Measurements from ENCODE around the gene EYA4. TPM values are rescaled to one million over a fixed set of nuclear protein-coding genes. Genes with fewer than 3 reads are reported as not detected.

EYA4 gene
- total RNA-seq, 3 donors from 2014 or later: not detected

DNA sequence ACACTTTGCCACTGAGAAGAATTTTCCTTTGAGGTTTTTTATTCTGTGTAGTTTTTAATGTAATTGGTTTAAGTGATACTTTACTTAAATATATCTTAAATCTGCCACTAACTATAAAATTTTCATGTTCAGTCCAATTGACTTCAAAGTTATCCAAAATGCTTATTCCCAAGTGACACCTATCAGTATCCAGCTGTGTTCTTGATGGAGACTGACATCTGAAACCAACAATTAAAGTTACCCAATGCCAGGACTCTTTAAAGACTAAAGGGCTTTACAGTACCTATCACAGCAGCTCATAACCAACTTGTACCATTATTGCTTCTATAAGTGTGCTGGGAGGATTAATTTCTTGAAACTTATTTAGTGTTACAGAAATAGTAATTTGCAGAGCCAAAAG is 13.8 kb upstream of the EYA4 start:
- no peaks in the 10 kb centered on the region for H3K36me3 Mint-ChIP-seq (ENCODE audit: insufficient read depth)
- no peaks in the 10 kb centered on the region for H3K4me1 Mint-ChIP-seq (ENCODE audit: low read depth)
- ATAC-seq (no peak), DNase-seq (no peak)
- H3K27me3 Mint-ChIP-seq (ENCODE audit: low read depth): peaks cover 5% of the 10 kb centered on the region
- H3K4me3 Mint-ChIP-seq: no peak overlapping the region
- no peaks in the 10 kb centered on the region for H3K9me3 Mint-ChIP-seq

DNA sequence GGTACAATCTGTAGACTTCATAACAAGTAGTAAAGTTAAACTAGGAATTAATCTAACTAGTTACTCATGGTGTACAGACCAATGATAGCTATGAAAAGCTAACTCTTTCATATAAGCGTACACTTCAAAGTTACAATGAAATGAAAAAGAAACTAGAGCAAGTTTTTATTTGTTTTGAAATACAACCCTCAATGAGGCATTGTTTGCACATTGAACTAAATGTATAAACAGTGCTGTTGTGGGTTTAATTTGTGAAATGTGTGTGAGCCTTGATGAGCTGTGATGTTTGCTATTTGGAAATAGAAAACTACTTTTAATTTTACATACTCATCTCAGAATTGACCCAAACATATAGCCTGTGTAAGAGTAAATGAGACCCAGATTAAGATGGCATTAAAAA is 11.1 kb upstream of the EYA4 start:
- no peak for DNase-seq
- Mint-ChIP-seq H3K4me3 (no peak overlapping the region), H3K36me3 (ENCODE audit: insufficient read depth) (no peaks in the 10 kb centered on the region), H3K9me3 (no peaks in the 10 kb centered on the region), H3K4me1 (ENCODE audit: low read depth) (no peaks in the 10 kb centered on the region), H3K27me3 (ENCODE audit: low read depth) (peaks cover 5% of the 10 kb centered on the region)
- no peak for ATAC-seq

DNA sequence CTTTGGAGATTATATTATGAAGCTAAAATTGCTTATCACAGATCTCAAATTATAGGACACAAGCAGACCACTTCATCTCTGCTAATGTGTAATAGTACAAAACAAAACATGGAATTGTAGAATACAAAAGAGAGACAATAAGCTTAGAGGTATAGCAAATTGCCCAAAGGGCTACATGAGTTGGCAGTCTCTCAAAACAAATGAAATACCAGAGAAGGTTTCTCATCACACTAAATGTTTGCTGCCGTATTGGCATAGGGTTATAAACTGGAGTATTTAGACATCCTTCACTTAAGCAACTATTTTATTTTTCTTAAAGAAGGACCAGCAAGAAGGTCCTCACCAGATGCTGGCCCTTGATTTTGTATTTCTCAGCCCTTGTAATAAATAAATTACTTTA is 5.9 kb upstream of the EYA4 start:
- Mint-ChIP-seq H3K27me3 (ENCODE audit: low read depth) (peaks cover 13% of the 10 kb centered on the region), H3K36me3 (ENCODE audit: insufficient read depth) (no peaks in the 10 kb centered on the region), H3K4me3 (no peak overlapping the region), H3K4me1 (ENCODE audit: low read depth) (no peaks in the 10 kb centered on the region), H3K9me3 (no peaks in the 10 kb centered on the region)
- ATAC-seq: no peak
- no peak for DNase-seq

DNA sequence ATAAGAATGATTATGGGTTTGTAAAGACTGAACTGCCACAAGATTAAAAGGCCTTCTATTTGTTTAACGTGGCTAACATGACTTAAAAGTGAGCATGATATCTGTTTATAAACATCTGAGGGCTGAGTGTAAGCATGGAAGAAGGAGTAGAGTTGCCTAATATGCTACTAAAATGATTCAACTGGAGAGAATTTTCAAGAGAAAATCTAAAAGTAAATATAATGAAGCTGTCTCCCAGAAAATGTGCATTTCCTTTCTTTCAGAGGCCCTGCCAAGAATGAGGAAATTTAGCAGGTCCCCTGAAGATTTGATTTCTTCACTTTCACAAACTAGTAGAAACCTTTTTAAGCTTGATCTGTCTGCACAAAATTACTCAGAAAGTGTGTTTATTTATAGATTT is 4.2 kb upstream of the EYA4 start:
- DNase-seq: no peak
- no peaks in the 10 kb centered on the region for H3K9me3 Mint-ChIP-seq
- no peak for ATAC-seq
- H3K27me3 Mint-ChIP-seq (ENCODE audit: low read depth): peaks cover 19% of the 10 kb centered on the region
- H3K4me1 Mint-ChIP-seq (ENCODE audit: low read depth): peaks cover 5% of the 10 kb centered on the region
- no peak overlapping the region for H3K4me3 Mint-ChIP-seq
- H3K36me3 Mint-ChIP-seq (ENCODE audit: insufficient read depth): no peaks in the 10 kb centered on the region

DNA sequence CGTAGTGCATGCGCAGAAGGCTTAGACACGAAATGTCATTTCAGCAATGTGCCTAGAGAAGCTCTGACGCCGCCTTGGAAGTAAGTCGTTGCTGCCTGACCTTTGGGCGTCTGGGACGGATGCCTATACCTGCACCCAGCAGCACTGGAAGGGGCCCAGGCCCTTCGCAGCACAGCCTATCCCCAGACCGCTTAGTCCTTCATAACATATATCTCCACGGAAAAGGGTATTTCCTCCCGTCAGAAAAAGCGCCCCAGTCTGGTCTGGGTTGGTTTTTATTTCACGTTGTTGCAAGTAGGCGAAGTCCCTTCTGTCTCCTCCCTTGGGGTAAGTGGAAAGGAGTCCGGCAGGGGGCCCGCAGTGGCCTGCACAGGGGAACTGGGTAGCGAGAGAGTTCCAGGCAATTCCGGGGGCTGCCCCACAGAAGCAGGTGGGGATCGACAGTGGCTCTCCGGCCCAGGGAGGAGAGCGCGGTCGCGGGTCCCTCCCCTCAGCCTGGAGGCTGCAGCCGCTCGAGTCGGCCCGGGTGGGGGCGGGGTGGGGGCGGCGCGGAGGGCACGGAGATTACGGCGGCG is 559 bp upstream of the EYA4 start:
- no peaks in the 10 kb centered on the region for H3K9me3 Mint-ChIP-seq
- no peaks in the 10 kb centered on the region for H3K36me3 Mint-ChIP-seq (ENCODE audit: insufficient read depth)
- DNase-seq (no peak), ATAC-seq (peak in 1 of 2 donors; percentile 39)
- no peak overlapping the region for H3K4me3 Mint-ChIP-seq
- peaks cover 10% of the 10 kb centered on the region for H3K4me1 Mint-ChIP-seq (ENCODE audit: low read depth)
- H3K27me3 Mint-ChIP-seq (ENCODE audit: low read depth): peaks cover 44% of the 10 kb centered on the region

DNA sequence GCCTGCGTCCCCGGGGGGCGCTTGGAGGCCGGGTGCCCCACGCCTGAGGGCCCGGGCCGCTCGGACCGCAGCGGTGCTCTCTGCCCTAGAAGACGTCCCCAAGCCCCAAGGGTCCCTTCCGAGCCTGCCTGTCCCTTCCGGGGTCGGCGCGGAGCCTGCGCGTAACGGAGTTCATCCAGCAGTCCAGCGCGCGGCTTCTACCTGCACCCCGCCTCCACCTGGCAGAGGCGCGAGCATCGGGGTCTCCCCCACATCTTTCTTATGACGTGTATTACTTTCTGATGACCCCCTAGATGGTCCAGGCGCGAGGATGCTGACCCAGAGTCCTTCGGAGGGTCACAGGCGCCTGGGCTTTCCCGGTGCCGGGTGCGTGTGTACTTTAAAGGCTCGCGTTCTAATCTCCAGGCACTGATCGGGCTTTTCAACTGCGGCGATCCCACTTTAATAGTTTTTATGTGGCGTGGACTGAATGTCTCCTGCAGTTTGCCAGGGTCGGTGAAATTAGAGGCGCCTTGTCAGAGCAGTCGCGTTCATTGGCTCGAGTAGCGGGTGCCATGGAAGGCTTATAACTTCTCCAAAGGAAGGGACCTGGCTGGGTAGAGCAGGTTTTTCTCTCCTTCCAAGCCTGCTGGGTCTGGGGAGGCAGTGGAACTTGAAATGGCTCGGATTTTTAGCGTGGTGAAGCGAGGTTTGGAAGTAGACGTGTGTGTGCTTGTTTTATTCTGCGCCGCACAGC is 912 bp downstream of the EYA4 start:
- ATAC-seq (peak in 1 of 2 donors; percentile 6), DNase-seq (no peak)
- Mint-ChIP-seq H3K4me1 (ENCODE audit: low read depth) (peaks cover 10% of the 10 kb centered on the region), H3K4me3 (no peak overlapping the region), H3K27me3 (ENCODE audit: low read depth) (peaks cover 44% of the 10 kb centered on the region), H3K36me3 (ENCODE audit: insufficient read depth) (no peaks in the 10 kb centered on the region), H3K9me3 (no peaks in the 10 kb centered on the region)

DNA sequence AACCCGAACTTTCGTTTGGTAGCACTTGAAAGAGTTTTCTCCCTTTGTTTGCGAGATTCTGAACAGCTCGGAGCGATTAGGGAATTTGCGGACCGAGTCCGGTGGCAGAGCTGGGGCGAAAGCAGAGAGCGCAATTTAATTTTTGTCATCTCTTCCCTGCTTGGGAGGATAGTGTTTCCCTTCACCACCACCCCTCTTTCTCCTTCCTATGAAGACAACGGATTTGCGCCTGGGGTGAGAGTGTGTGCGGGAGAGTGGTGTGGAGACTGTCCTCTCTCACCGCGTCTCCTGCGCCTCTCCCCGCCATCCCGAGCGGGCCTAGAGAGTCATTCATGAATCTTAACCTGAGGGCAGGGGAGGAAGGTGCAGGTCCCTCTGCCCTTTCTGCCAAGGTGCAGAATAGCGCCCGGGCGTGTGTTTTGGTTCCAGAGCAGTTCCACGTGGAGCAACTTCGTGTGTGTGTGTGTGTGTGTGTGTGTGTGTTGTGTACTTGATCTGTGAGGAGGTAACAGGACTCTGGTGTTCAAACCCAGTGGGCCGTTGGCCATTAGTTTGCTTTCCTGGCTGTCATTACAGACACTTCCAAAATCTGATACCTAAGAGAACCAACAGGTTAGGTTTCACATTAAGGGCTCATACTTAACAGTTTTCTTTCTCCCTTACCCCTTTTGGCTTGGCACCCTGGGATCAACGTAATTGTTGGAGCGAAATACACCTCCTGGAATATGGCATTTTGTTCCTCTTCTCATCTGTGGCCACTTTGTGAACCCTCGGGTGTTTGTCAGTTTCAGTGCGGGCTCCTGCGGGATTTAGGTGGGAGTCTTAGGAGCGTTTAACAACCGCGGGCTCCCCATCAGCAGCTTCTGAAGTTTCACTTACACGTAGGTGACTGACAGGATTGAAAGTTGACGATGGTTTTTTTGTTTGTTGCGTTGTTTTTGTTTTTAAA is 1.8 kb downstream of the EYA4 start:
- DNase-seq: no peak
- no peaks in the 10 kb centered on the region for H3K36me3 Mint-ChIP-seq (ENCODE audit: insufficient read depth)
- H3K4me1 Mint-ChIP-seq (ENCODE audit: low read depth): peaks cover 10% of the 10 kb centered on the region
- H3K4me3 Mint-ChIP-seq: no peak overlapping the region
- no peaks in the 10 kb centered on the region for H3K9me3 Mint-ChIP-seq
- ATAC-seq: peak in 1 of 2 donors; percentile 5
- peaks cover 44% of the 10 kb centered on the region for H3K27me3 Mint-ChIP-seq (ENCODE audit: low read depth)

DNA sequence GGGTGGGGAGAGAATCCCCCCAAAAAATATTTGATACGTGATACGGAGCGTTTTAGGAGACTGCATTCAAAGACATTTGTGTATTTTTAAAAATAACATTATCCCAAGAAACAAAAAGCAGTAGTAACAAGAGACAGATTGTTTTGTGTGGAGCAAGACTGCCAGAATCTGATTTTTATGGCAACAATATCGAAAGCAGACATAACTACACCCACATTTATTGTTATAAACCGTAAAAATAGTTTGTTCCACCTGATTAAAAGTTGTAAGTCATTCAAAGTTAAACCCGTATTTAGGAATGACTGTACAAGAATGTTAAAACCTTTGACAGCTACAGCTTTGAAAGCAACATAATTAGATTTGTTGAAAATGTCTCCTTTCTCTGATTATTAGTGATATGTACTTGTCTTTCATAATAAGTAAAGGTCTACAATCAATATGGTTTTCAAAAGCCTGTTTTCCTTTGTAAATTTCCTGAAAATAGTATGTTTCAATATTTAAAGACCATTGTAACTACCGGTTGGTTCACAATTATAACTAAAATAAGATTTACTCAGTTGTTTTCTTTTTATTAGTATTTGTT is 2.7 kb downstream of the EYA4 start:
- Mint-ChIP-seq H3K9me3 (no peaks in the 10 kb centered on the region), H3K4me1 (ENCODE audit: low read depth) (peaks cover 10% of the 10 kb centered on the region), H3K27me3 (ENCODE audit: low read depth) (peaks cover 42% of the 10 kb centered on the region), H3K36me3 (ENCODE audit: insufficient read depth) (no peaks in the 10 kb centered on the region), H3K4me3 (no peak overlapping the region)
- ATAC-seq (no peak), DNase-seq (no peak)

DNA sequence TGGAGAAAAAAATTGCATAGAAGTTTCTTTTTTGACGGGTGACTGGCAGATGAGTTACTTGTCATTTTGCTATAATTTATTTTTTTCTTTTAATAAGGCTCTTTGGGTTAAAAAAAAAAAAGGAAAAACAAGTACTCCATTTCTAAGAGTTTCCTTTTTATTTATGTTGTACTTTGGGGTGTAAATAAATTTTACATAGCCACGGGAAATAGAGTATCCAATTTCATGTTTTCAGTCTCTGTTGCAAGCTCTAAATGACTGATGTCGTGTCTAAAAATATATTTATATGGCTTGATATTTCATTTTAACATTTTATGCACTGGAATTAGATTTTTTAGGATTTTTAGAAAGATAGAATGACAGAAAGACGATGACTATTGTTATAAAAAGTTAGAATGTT is 3.4 kb downstream of the EYA4 start:
- H3K9me3 Mint-ChIP-seq: no peaks in the 10 kb centered on the region
- ATAC-seq: no peak
- H3K27me3 Mint-ChIP-seq (ENCODE audit: low read depth): peaks cover 41% of the 10 kb centered on the region

DNA sequence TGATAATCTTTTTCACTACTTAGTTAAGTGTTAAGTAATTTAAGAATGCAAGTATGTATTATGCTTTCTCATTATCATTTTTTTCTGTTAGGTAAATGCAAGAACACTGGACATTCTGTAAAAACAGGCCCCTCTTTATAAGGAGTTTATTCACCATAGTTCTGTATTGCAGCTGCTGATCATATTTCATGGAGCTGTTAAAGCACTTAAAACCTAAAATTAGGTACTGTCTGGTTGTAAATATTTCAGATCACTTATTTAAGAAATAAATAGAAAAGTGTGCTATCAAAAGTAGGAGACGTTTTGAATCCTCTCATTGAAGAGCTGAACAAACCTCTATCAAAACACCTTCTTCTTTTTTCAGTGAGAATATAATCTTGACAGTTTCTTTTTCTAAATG is 3.9 kb downstream of the EYA4 start:
- peaks cover 10% of the 10 kb centered on the region for H3K4me1 Mint-ChIP-seq (ENCODE audit: low read depth)

More for the DNA sequence above, 3.4 kb downstream of the EYA4 start:
- no peak for DNase-seq
- Mint-ChIP-seq H3K4me1 (ENCODE audit: low read depth) (peaks cover 10% of the 10 kb centered on the region), H3K4me3 (no peak overlapping the region), H3K36me3 (ENCODE audit: insufficient read depth) (no peaks in the 10 kb centered on the region)

DNA sequence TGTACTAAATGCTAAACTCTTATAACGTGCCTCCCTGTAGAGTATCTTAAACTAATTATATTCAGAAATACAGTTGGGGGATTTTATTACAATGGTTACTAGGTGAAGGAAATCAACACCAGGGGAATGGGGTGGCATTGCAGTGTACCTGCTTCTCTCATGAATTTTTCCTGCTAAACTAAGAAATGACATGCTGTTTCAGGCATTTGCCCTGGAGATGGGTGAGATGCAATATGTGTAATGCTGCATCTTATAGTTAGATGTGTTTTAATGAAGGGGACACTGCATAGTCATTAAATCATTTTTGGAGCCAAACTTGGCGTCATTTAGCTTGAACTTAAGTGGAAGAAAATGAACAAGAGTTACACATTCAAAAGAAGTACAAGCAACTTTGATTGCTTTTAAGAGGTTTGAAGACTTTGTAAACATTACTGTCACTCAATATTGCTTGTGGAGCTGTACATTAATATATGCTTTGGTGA is 4.3 kb downstream of the EYA4 start:
- ATAC-seq: no peak
- Mint-ChIP-seq H3K4me1 (ENCODE audit: low read depth) (peaks cover 8% of the 10 kb centered on the region), H3K9me3 (no peaks in the 10 kb centered on the region), H3K4me3 (no peak overlapping the region), H3K36me3 (ENCODE audit: insufficient read depth) (no peaks in the 10 kb centered on the region), H3K27me3 (ENCODE audit: low read depth) (peaks cover 40% of the 10 kb centered on the region)
- DNase-seq: no peak

More for the DNA sequence above, 3.9 kb downstream of the EYA4 start:
- ATAC-seq (no peak), DNase-seq (no peak)
- Mint-ChIP-seq H3K36me3 (ENCODE audit: insufficient read depth) (no peaks in the 10 kb centered on the region), H3K27me3 (ENCODE audit: low read depth) (peaks cover 43% of the 10 kb centered on the region), H3K9me3 (no peaks in the 10 kb centered on the region), H3K4me3 (no peak overlapping the region)

DNA sequence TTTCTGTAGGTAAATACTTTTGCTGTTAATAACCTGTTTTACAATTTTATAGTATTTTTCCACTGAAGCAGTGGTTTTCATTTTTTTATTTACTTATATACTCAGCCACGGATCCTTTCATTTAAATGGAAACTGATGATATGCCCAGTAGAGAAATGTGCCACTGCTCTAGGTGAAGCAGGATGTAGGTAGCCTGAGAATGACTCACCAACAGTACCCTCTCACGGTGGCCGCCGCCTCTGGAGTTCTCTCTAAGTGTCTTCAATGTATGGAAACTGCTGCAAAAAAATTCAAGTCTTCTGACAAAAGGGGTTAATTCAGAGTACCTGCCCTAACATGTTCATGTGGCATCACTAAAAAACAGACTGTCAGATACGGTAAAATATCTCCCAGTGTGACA is 6.4 kb downstream of the EYA4 start:
- no peak overlapping the region for H3K4me3 Mint-ChIP-seq
- ATAC-seq: no peak
- H3K27me3 Mint-ChIP-seq (ENCODE audit: low read depth): peaks cover 26% of the 10 kb centered on the region
- no peak for DNase-seq
- H3K4me1 Mint-ChIP-seq (ENCODE audit: low read depth): peaks cover 2% of the 10 kb centered on the region
- H3K9me3 Mint-ChIP-seq: no peaks in the 10 kb centered on the region
- no peaks in the 10 kb centered on the region for H3K36me3 Mint-ChIP-seq (ENCODE audit: insufficient read depth)

DNA sequence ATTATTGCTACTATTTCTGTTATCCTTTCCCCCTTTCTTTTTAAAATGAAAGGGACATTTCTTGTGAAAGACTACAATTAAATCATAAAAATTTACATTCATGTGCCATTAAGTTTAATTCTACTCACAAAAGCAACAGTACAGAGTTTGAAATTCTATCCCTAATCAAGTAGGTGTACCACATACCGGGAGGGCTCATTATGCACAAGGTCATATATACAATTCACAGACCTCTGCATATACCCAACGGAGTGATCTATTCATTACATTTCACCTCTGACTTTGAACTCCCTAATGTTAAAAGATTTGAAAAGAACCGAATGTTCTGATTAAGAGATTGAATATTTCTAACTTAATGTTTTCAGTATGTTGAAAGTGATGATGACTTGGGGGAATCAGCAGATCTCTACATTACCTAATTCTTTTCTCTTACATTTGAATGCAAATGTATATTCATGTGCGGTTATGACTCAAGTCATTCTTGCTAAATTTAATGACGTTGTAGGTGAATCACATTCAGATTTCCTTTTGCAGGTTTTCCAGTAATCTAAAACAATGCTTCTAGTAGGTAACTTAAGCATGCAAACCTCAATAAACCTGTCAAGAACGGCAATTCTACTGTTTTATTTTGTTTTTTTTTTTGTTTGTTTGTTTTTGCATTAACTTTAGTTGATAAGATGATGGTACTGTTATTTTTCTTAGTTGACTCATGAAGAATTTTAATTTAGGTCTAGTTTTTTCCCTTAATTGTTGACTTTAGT is 7.3 kb downstream of the EYA4 start:
- DNase-seq (no peak), ATAC-seq (no peak)
- H3K4me1 Mint-ChIP-seq (ENCODE audit: low read depth): no peaks in the 10 kb centered on the region
- H3K4me3 Mint-ChIP-seq: no peak overlapping the region
- no peaks in the 10 kb centered on the region for H3K9me3 Mint-ChIP-seq
- peaks cover 18% of the 10 kb centered on the region for H3K27me3 Mint-ChIP-seq (ENCODE audit: low read depth)
- H3K36me3 Mint-ChIP-seq (ENCODE audit: insufficient read depth): no peaks in the 10 kb centered on the region
